HepG2 (cell line): ENCODE results near the gene TGIF1. TPM values are rescaled to one million over a fixed set of nuclear protein-coding genes. Genes with fewer than 3 reads are reported as not detected.

ENCODE experiments used
- ATAC-seq: fragments of 200-7000 bp; cut with Tn5 transposase; 3 replicates; pipeline ENCODE4 v1.9.1; 2020; ENCODE audit warnings: mild to moderate bottlenecking, moderate library complexity
- BruUV-seq: library from RNA; stranded (reverse); fragments of 400-500 nt; replicated peaks from 2 replicates; lab custom pipeline; 2021; lab: Mats Ljungman, UMichigan
- CTCF ChIA-PET: fragments of 300-600 bp; formaldehyde crosslinking; extraction: SDS; loops from one replicate; lab custom pipeline; 2021; ENCODE audit warnings: low total read pairs, inconsistent platforms, low intra/inter-chr PET ratio; lab: Yijun Ruan, JAX
- POLR2A ChIA-PET: fragments of 350-600 bp; sonication (Branson Sonifier 250); formaldehyde crosslinking; loops from one replicate; lab custom pipeline; 2020; ENCODE audit warnings: antibody characterized with exemption, inconsistent platforms; lab: Yijun Ruan, JAX
- DNase-seq: peaks from one replicate; pipeline ENCODE4 v3.0.0-alpha.2; 2015; ENCODE audit warnings: low spot score
- FAIRE-seq: peaks from 3 replicates; lab custom pipeline; 2011; peaks lifted over from hg19 to GRCh38; lab: Jason Lieb, UNC
- H2AFZ ChIP-seq: one replicate; pipeline ENCODE4 v1.6.1; 2011; ENCODE audit warnings: low read length, inconsistent platforms
- H3K27ac ChIP-seq: fragments of 300-600 bp; 3 replicates; pipeline ENCODE4 v1.8.0; 2011; ENCODE audit warnings: mixed run types, mild to moderate bottlenecking, mixed read lengths, low read length, inconsistent platforms; ENCODE audit not compliant: insufficient read depth; ENCODE audit errors: extremely low read length
- H3K27me3 ChIP-seq, 2 experiments: fragments of 200-600 bp in 1 of 2; 2 replicates in 1 of 2; 3 replicates in 1 of 2; pipeline versions ENCODE4 v1.6.0 to v1.8.0; 2011; ENCODE audit warnings: low read length in 2 of 2, mild to moderate bottlenecking in 2 of 2, moderate library complexity in 2 of 2, inconsistent platforms in 1 of 2; ENCODE audit not compliant: insufficient read depth in 2 of 2, control insufficient read depth in 1 of 2
- H3K36me3 ChIP-seq, 2 experiments: fragments of 200-600 bp in 1 of 2; replicated peaks in 1 of 2; 2 replicates in 1 of 2; 3 replicates in 1 of 2; pipeline versions ENCODE4 v1.5.1 to v1.8.0; 2011; ENCODE audit warnings: low read length in 2 of 2, inconsistent platforms in 1 of 2; ENCODE audit not compliant: insufficient read depth in 2 of 2, control insufficient read depth in 1 of 2
- H3K4me1 ChIP-seq: 2 replicates; pipeline ENCODE4 v1.5.1; 2012; ENCODE audit warnings: low read length, inconsistent platforms; ENCODE audit not compliant: insufficient read depth
- H3K4me2 ChIP-seq: 2 replicates; pipeline ENCODE4 v1.6.0; 2011; ENCODE audit warnings: low read depth, low read length, inconsistent platforms
- H3K4me3 ChIP-seq, 3 experiments: fragments of 200-600 bp in 1 of 3; sonication (generic), shearing (Covaris generic) in 1 of 3; replicated peaks in 1 of 3; 2 replicates each; pipeline ENCODE4 v1.5.1; 2011 to 2016; ENCODE audit warnings: low read length in 3 of 3, inconsistent platforms in 2 of 3, low read depth in 2 of 3, mild to moderate bottlenecking in 2 of 3, control low read depth in 1 of 3, mixed read lengths in 1 of 3; ENCODE audit not compliant: insufficient read depth in 1 of 3
- H3K79me2 ChIP-seq: one replicate; pipeline ENCODE4 v1.6.1; 2011; ENCODE audit warnings: low read length, inconsistent platforms; ENCODE audit not compliant: insufficient read depth
- H3K9ac ChIP-seq: 2 replicates; pipeline ENCODE4 v1.6.0; 2011; ENCODE audit warnings: mild to moderate bottlenecking, low read depth, low read length, inconsistent platforms; ENCODE audit not compliant: insufficient read depth
- H3K9me3 ChIP-seq: 2 replicates; pipeline ENCODE4 v1.5.1; 2012; ENCODE audit warnings: mild to moderate bottlenecking, low read length
- H4K20me1 ChIP-seq: 2 replicates; pipeline ENCODE4 v1.6.0; 2011; ENCODE audit warnings: inconsistent platforms, mild to moderate bottlenecking, low read length, moderate library complexity; ENCODE audit not compliant: insufficient read depth
- ARHGAP35 ChIP-seq: sonication (generic); formaldehyde crosslinking; IDR thresholded peaks from 2 replicates; pipeline ENCODE4 v1.9.0; 2022; ENCODE audit warnings: mild to moderate bottlenecking, inconsistent platforms, moderate library complexity, missing genetic modification reagents, borderline replicate concordance
- FOXM1 ChIP-seq: sonication (generic); formaldehyde crosslinking; IDR thresholded peaks from 2 replicates; pipeline ENCODE4 v1.5.0; 2020; ENCODE audit warnings: missing genetic modification reagents
- HCFC1 ChIP-seq: fragments of 150-350 bp; IDR thresholded peaks from 2 replicates; pipeline ENCODE4 v1.6.1; 2014; ENCODE audit warnings: low read depth, low read length
- KAT2B ChIP-seq: fragments of 150-350 bp; IDR thresholded peaks from 2 replicates; pipeline ENCODE4 v1.6.1; 2014; ENCODE audit warnings: low read depth, low read length, borderline replicate concordance
- PAF1 ChIP-seq: IDR thresholded peaks from 2 replicates; pipeline ENCODE4 v1.6.1; 2016; ENCODE audit warnings: missing genetic modification reagents, missing compliant biosample characterization
- TBP ChIP-seq: sonication (generic); formaldehyde crosslinking; IDR thresholded peaks from 2 replicates; pipeline ENCODE4 v1.5.0; 2020; ENCODE audit warnings: missing genetic modification reagents
- TGIF2 ChIP-seq: IDR thresholded peaks from 2 replicates; pipeline ENCODE4 v1.6.1; 2016; ENCODE audit warnings: control low read depth, missing compliant biosample characterization
- TOPORS ChIP-seq: sonication (generic); formaldehyde crosslinking; IDR thresholded peaks from 2 replicates; pipeline ENCODE4 v1.8.0; 2023; ENCODE audit warnings: mild to moderate bottlenecking, missing genetic modification reagents
- ZNF354B ChIP-seq: sonication (generic); formaldehyde crosslinking; IDR thresholded peaks from 2 replicates; pipeline ENCODE4 v1.8.0; 2022; ENCODE audit warnings: mild to moderate bottlenecking, missing genetic modification reagents
- ZNF441 ChIP-seq: sonication (generic); formaldehyde crosslinking; IDR thresholded peaks from 2 replicates; pipeline ENCODE4 v1.7.0; 2021; ENCODE audit warnings: missing genetic modification reagents, borderline replicate concordance
- ZNF468 ChIP-seq: sonication (generic); formaldehyde crosslinking; IDR thresholded peaks from 2 replicates; pipeline ENCODE4 v1.8.0; 2022; ENCODE audit warnings: mild to moderate bottlenecking, moderate library complexity, missing genetic modification reagents
- ZNF556 ChIP-seq: sonication (generic); formaldehyde crosslinking; IDR thresholded peaks from 2 replicates; pipeline ENCODE4 v1.4.0; 2020; ENCODE audit warnings: mild to moderate bottlenecking, missing genetic modification reagents, borderline replicate concordance
- ZNF629 ChIP-seq: sonication (generic); formaldehyde crosslinking; conservative IDR thresholded peaks from 2 replicates; pipeline ENCODE4 v1.5.0; 2020; ENCODE audit warnings: missing genetic modification reagents
- ZNF652 ChIP-seq: IDR thresholded peaks from 2 replicates; pipeline ENCODE4 v1.6.1; 2016; ENCODE audit warnings: low read depth, borderline replicate concordance
- ZNF710 ChIP-seq: sonication (generic); formaldehyde crosslinking; IDR thresholded peaks from 2 replicates; pipeline ENCODE4 v1.5.0; 2020; ENCODE audit warnings: mild to moderate bottlenecking, missing genetic modification reagents, borderline replicate concordance
- ZNF740 ChIP-seq: sonication (generic); formaldehyde crosslinking; IDR thresholded peaks from 2 replicates; pipeline ENCODE4 v1.4.0; 2020; ENCODE audit warnings: missing genetic modification reagents
- ZNF749 ChIP-seq: sonication (generic); formaldehyde crosslinking; IDR thresholded peaks from 2 replicates; pipeline ENCODE4 v1.8.0; 2022; ENCODE audit warnings: mild to moderate bottlenecking, missing genetic modification reagents, moderate library complexity, borderline replicate concordance
- ZSCAN12 ChIP-seq: sonication (generic); formaldehyde crosslinking; IDR thresholded peaks from 2 replicates; pipeline ENCODE4 v1.9.0; 2021; ENCODE audit warnings: mild to moderate bottlenecking, missing genetic modification reagents
- WGBS: methylation state at CpG from one replicate; pipeline ENCODE4 v1.1.6; 2017; ENCODE audit warnings: low lambda C conversion rate; 5-methylcytosine and 5-hydroxymethylcytosine counted together
- in situ Hi-C: cut with HindIII; loops from 2 replicates; pipeline ENCODE4 v1.10.0; 2017; ENCODE audit warnings: low pct_unique_long_range_greater_than_20kb; ENCODE audit not compliant: extremely low pct_ligation_motif_present
- intact Hi-C: fragments of 100-400 bp; cut with micrococcal nuclease; formaldehyde crosslinking; loops from one replicate; pipeline ENCODE4 v1.10.0; 2022; ENCODE audit not compliant: unreplicated experiment
- polyA plus RNA-seq, 8 experiments: library from polyadenylated mRNA; depleted of rRNA in 3 of 8; stranded (reverse) in 7 of 8; unstranded in 1 of 8; fragments of >200 nt; fragmentation: Illumina TruSeq in 4 of 8; extraction: Trizol in 4 of 8; gene quantifications; 2 replicates each; pipeline versions ENCODE4 v1.2.1 to v1.2.3, GENCODE V29; 2011 to 2016; ENCODE audit warnings: low read depth in 4 of 8, missing spikeins in 1 of 8, mixed read lengths in 1 of 8; ENCODE audit not compliant: insufficient read depth in 1 of 8
- total RNA-seq, 5 experiments: library from RNA; depleted of rRNA; stranded (reverse); fragments of >200 nt; fragmentation: Illumina TruSeq; extraction: Trizol; gene quantifications; 2 replicates each; pipeline ENCODE4 v1.2.3, GENCODE V29; 2016; ENCODE audit warnings: low read depth in 1 of 5

TGIF1 gene
- total and polyA plus RNA-seq, 2 of the 13 experiments (the other 11 are each of a cell fraction or from before 2014, with no cell fraction given) = 50.0 to 76.1 TPM

- ChIA-PET POLR2A (no interaction called here), CTCF (no interaction called here)
- in situ Hi-C loops = no loop called here
- FAIRE-seq (no peak), DNase-seq (no peak), ATAC-seq (no peak)
- intact Hi-C loops = no loop called here
- H3K4me2 ChIP-seq = no peak overlapping the region
- H3K4me3 ChIP-seq = no peak overlapping the region
- WGBS = 32% methylated on average over 3 of the region's 7 CpGs
- H3K79me2 ChIP-seq = no peaks in the 10 kb centered on the region
- H3K4me1 ChIP-seq = no peaks in the 10 kb centered on the region
- H2AFZ ChIP-seq = no peak overlapping the region
- no peaks in the 10 kb centered on the region for H4K20me1 ChIP-seq
- peaks cover 0 to 5% of the 10 kb centered on the region in 2 experiments; a peak in 1 of 5 replicates for H3K27me3 ChIP-seq
- no peaks in the 10 kb centered on the region for H3K9me3 ChIP-seq
- H3K27ac ChIP-seq = no peak overlapping the region
- no peaks in the 10 kb centered on the region for H3K36me3 ChIP-seq
- TF ChIP-seq ZSCAN12 (CRISPR knock-in tag) = no peak
- no peak for TF ChIP-seq ZNF629
- no peak for TF ChIP-seq ZNF710 (CRISPR knock-in tag)
- no peak overlapping the region for H3K9ac ChIP-seq
- no TSS peak for BruUV-seq
Observed at GRCh38 chr18:3409811-3410210, 40.2 kb upstream of the TGIF1 start.

GRCh38 chr18:3410273-3410672, 39.7 kb upstream of the TGIF1 start:
- Histone ChIP-seq H3K9me3 (no peaks in the 10 kb centered on the region), H3K79me2 (no peaks in the 10 kb centered on the region), H3K27ac (no peak overlapping the region), H3K9ac (no peak overlapping the region), H3K36me3 (no peaks in the 10 kb centered on the region), H4K20me1 (no peaks in the 10 kb centered on the region), H3K4me1 (no peaks in the 10 kb centered on the region), H3K27me3 (peaks cover 0 to 5% of the 10 kb centered on the region in 2 experiments; a peak in 1 of 5 replicates), H2AFZ (no peak overlapping the region), H3K4me2 (no peak overlapping the region), H3K4me3 (no peak overlapping the region)
- ATAC-seq = no peak
- 85% methylated on average over 3 of the region's 3 CpGs for WGBS
- DNase-seq = no peak
- no TSS peak for BruUV-seq
- no peak for FAIRE-seq
- intact Hi-C loops (no loop called here), in situ Hi-C loops (no loop called here)
- POLR2A ChIA-PET = no interaction called here
- CTCF ChIA-PET = no interaction called here
- TF ChIP-seq ZNF556 = no peak
- TF ChIP-seq HCFC1 = no peak
- TF ChIP-seq TGIF2 (CRISPR knock-in tag) = no peak
- TF ChIP-seq ZNF652 (CRISPR knock-in tag) = no peak
- TF ChIP-seq TOPORS (CRISPR knock-in tag) = no peak
- no peak for TF ChIP-seq PAF1 (CRISPR knock-in tag)
- TF ChIP-seq ZNF468 = no peak
- no peak for TF ChIP-seq ARHGAP35 (CRISPR knock-in tag)
- TF ChIP-seq ZNF740 (CRISPR knock-in tag) = no peak
- TF ChIP-seq ZNF441 (CRISPR knock-in tag) = no peak
- no peak for TF ChIP-seq ZNF749 (CRISPR knock-in tag)
- TF ChIP-seq FOXM1 (CRISPR knock-in tag) = no peak
- TF ChIP-seq ZNF354B = no peak
- TF ChIP-seq TBP (CRISPR knock-in tag) = no peak
- no peak for TF ChIP-seq KAT2B
